ENCODE data around the gene ZNF280C.
"Not testable (repeated sequence)": the region's sequence is repeated elsewhere in the genome, so short reads cannot be mapped to it uniquely, and the experiment has no call there.

Gene ZNF280C

GRCh38 chrX:130260316-130260715 is 8.4 kb downstream of the ZNF280C start:
- no peak for DNase-seq (ENCODE audit: low read depth)

GRCh38 chrX:130253916-130254315 is 14.8 kb downstream of the ZNF280C start:
- no peak for DNase-seq (ENCODE audit: low read depth)

- DNase-seq (ENCODE audit: low read depth) = no peak
These were observed 17.0 kb downstream of the ZNF280C start for GRCh38 chrX:130251671-130252070.

- DNase-seq (ENCODE audit: low read depth) = no peak
These were observed 20.7 kb downstream of the ZNF280C start for GRCh38 chrX:130247996-130248395.

- DNase-seq (ENCODE audit: low read depth) = no peak
These were observed 22.6 kb downstream of the ZNF280C start for GRCh38 chrX:130246084-130246483.

- peak; percentile 24 for DNase-seq (ENCODE audit: low read depth)
These were observed 23.3 kb downstream of the ZNF280C start for GRCh38 chrX:130245441-130245840.

- not testable (repeated sequence) for DNase-seq (ENCODE audit: low read depth)
These were observed 37.5 kb downstream of the ZNF280C start for GRCh38 chrX:130231184-130231583.

GRCh38 chrX:130228871-130229270 is 39.8 kb downstream of the ZNF280C start:
- DNase-seq (ENCODE audit: low read depth) = no peak

GRCh38 chrX:130224810-130225209 is 43.9 kb downstream of the ZNF280C start:
- no peak for DNase-seq (ENCODE audit: low read depth)

GRCh38 chrX:130216320-130216719 is 52.4 kb downstream of the ZNF280C start:
- DNase-seq (ENCODE audit: low read depth) = no peak

- no peak for DNase-seq (ENCODE audit: low read depth)
These were observed 55.3 kb downstream of the ZNF280C start for GRCh38 chrX:130213376-130213775.

- DNase-seq (ENCODE audit: low read depth) = no peak
These were observed 56.3 kb downstream of the ZNF280C start for GRCh38 chrX:130212371-130212770.

- no peak for DNase-seq (ENCODE audit: low read depth)
These were observed 57.1 kb downstream of the ZNF280C start for GRCh38 chrX:130211415-130212186.

- no peak for DNase-seq (ENCODE audit: low read depth)
These were observed 64.1 kb downstream of the ZNF280C start for GRCh38 chrX:130204647-130205046.

- no peak for DNase-seq (ENCODE audit: low read depth)
These were observed 71.2 kb downstream of the ZNF280C start for GRCh38 chrX:130197464-130197863.

- DNase-seq (ENCODE audit: low read depth) = no peak
These were observed 72.2 kb downstream of the ZNF280C start for GRCh38 chrX:130196466-130196865.

- DNase-seq (ENCODE audit: low read depth) = no peak
These were observed 77.9 kb downstream of the ZNF280C start for GRCh38 chrX:130190801-130191200.

GRCh38 chrX:130186651-130187050 is 82.0 kb downstream of the ZNF280C start:
- no peak for DNase-seq (ENCODE audit: low read depth)

- no peak for DNase-seq (ENCODE audit: low read depth)
These were observed 83.8 kb downstream of the ZNF280C start for GRCh38 chrX:130184857-130185256.

- no peak for DNase-seq (ENCODE audit: low read depth)
These were observed 84.5 kb downstream of the ZNF280C start for GRCh38 chrX:130184168-130184567.

GRCh38 chrX:130179579-130180215 is 89.0 kb downstream of the ZNF280C start:
- DNase-seq (ENCODE audit: low read depth) = no peak

- DNase-seq (ENCODE audit: low read depth) = no peak
These were observed 89.5 kb downstream of the ZNF280C start for GRCh38 chrX:130179170-130179569.

- no peak for DNase-seq (ENCODE audit: low read depth)
These were observed 91.8 kb downstream of the ZNF280C start for GRCh38 chrX:130176942-130177341.

GRCh38 chrX:130176354-130176776 is 92.3 kb downstream of the ZNF280C start:
- DNase-seq (ENCODE audit: low read depth) = no peak
